Chondrocyte (in vitro differentiated cells): Measurements from ENCODE around the gene IFITM1. TPM values are rescaled to one million over a fixed set of nuclear protein-coding genes. Genes with fewer than 3 reads are reported as not detected.

Experiments used
- DNase-seq: peaks from one replicate; pipeline ENCODE4 v3.0.0; 2021; ENCODE audit warnings: mixed read lengths, low spot score
- H3K27ac Mint-ChIP-seq: one replicate; pipeline ENCODE4 v1.8.0; 2021; ENCODE audit warnings: mild to moderate bottlenecking, moderate library complexity, mixed read lengths; ENCODE audit not compliant: unreplicated experiment
- H3K27me3 Mint-ChIP-seq: 2 replicates; pipeline ENCODE4 v1.8.0; 2021; ENCODE audit warnings: low read depth, mixed read lengths
- H3K36me3 Mint-ChIP-seq: 2 replicates; pipeline ENCODE4 v1.8.0; 2021; ENCODE audit warnings: low read depth, mixed read lengths
- H3K4me1 Mint-ChIP-seq: 2 replicates; pipeline ENCODE4 v1.8.0; 2021; ENCODE audit warnings: low read depth, mild to moderate bottlenecking, mixed read lengths
- H3K4me3 Mint-ChIP-seq: one replicate; pipeline ENCODE4 v1.8.0; 2021; ENCODE audit warnings: mild to moderate bottlenecking, moderate library complexity, mixed read lengths; ENCODE audit not compliant: unreplicated experiment
- H3K9me3 Mint-ChIP-seq: 2 replicates; pipeline ENCODE4 v1.8.0; 2021; ENCODE audit warnings: low read depth, mixed read lengths
- total RNA-seq: library from RNA; stranded (reverse); gene quantifications from 3 replicates; pipeline ENCODE4 v1.2.1, GENCODE V29; 2021
- TF ChIP-seq, protein P1 (sequence below): fragments of 200-600 bp; sonication (generic); IDR thresholded peaks from 2 replicates; pipeline ENCODE4 v1.5.0; 2021; ENCODE audit warnings: antibody characterized with exemption, mild to moderate bottlenecking, moderate library complexity

IFITM1 gene
- total RNA-seq, 1 donor from 2014 or later = 1.6 TPM

DNA sequence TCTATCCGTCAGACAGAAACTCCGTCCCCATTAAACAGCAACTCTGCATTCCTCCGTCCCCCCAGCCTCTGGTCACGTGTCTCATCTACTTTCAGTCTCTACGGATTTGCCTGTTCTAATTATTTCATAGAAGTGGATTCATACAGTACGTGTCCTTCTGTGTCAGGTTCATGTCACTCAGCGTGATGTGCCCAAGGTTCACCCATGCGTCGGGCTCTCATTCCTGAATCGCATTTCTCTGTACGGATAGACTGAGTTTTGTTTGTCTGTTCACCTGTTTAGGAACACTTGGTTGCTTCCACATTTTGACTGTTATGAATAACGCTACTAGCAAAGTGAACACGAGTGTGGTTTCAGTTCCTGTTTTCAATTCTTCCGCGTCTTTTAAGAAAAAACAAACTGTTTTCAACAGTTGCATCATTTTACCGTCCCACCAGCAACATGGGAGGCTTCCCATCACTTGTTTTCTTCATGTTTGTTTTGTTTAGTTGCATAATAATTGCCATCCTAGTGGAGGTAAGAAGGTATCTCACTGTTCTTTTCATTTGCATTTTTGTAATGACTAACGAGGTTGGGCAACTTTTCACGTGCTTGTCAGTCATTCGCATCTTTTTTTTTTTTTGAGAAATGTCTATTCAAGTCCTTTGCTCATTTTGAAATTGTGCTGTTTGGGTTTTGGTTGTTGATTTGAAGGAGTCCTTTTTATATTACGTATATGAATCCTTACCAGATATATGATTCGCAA, 44.5 kb upstream of the IFITM1 start:
- TF ChIP-seq, protein P1, sequence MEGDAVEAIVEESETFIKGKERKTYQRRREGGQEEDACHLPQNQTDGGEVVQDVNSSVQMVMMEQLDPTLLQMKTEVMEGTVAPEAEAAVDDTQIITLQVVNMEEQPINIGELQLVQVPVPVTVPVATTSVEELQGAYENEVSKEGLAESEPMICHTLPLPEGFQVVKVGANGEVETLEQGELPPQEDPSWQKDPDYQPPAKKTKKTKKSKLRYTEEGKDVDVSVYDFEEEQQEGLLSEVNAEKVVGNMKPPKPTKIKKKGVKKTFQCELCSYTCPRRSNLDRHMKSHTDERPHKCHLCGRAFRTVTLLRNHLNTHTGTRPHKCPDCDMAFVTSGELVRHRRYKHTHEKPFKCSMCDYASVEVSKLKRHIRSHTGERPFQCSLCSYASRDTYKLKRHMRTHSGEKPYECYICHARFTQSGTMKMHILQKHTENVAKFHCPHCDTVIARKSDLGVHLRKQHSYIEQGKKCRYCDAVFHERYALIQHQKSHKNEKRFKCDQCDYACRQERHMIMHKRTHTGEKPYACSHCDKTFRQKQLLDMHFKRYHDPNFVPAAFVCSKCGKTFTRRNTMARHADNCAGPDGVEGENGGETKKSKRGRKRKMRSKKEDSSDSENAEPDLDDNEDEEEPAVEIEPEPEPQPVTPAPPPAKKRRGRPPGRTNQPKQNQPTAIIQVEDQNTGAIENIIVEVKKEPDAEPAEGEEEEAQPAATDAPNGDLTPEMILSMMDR = peak; percentile 8
- Mint-ChIP-seq H3K9me3 (no peaks in the 10 kb centered on the region), H3K4me1 (peaks cover 7% of the 10 kb centered on the region), H3K27me3 (peaks cover 11% of the 10 kb centered on the region), H3K36me3 (no peaks in the 10 kb centered on the region), H3K4me3 (no peak overlapping the region), H3K27ac (no peak overlapping the region)
- no peak for DNase-seq

DNA sequence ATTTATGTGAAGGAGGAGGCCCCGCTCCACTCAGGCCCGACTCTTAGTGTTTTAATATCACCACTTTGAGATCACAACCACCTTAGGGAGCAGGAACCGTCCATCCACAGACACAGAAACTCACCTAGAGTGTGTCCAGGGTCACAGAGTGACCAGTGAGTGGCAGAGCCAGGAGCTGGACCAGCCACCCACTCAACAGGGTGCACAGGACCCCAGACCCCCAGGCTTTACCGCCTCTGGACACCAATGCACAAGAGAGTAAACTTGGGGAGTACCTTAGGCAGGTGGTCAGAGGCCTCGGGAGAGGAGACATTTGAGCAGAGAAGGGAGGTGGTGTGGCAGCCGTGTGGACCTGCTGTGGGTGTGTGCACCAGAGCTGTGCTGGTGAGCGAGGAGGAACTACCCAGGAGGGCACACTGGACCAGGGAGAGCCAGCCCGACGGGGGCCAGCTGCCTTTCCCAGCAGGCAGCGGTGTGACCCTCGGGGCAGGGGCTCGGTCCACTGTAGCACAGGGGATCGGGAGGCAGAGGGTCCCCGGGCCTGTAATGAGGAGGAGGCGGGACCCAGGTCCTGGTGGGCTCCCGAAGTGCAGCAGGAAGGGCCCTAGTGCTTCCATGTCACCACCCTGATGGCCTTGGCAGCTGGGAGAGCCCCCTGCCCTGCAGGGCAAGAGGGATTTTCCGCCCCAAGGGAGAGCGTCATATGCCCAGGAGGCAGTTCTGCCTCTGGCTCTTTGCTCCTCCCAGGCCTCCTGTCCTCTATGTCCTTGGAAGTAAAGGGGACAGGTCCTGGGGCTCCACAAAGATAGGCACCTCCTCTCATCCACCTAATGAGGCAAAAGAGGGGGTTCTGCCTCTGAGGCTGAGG, 43.2 kb upstream of the IFITM1 start:
- Mint-ChIP-seq H3K4me1 (peaks cover 7% of the 10 kb centered on the region), H3K27me3 (peaks cover 11% of the 10 kb centered on the region), H3K4me3 (no peak overlapping the region), H3K27ac (no peak overlapping the region), H3K36me3 (no peaks in the 10 kb centered on the region), H3K9me3 (no peaks in the 10 kb centered on the region)
- no peak for DNase-seq
- TF ChIP-seq, protein P1 = no peak

DNA sequence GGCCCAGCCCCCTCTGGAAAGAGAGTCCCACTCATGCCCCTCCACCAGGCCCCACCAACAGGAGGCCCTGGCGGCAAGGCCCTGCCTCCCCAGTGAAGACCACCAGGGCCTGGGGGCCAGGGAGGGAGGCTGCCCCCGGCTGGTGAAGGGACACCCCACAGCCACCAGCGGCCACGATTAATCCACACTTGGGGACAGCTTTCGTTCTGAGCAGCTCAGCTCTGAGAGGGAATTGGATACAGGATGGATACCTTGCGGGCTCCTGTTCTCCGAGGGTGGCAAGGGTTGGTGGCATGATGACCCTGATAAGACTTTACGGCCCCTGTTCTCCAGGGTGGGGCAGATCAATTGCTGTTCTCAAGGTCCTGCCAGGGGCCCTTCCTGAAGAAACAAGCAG, 42.5 kb upstream of the IFITM1 start:
- no peak for DNase-seq
- peaks cover 7% of the 10 kb centered on the region for H3K4me1 Mint-ChIP-seq
- H3K36me3 Mint-ChIP-seq = no peaks in the 10 kb centered on the region
- H3K27me3 Mint-ChIP-seq = peaks cover 11% of the 10 kb centered on the region
- H3K9me3 Mint-ChIP-seq = peaks cover 4% of the 10 kb centered on the region
- no peak overlapping the region for H3K4me3 Mint-ChIP-seq
- no peak overlapping the region for H3K27ac Mint-ChIP-seq
- TF ChIP-seq, protein P1 = no peak

DNA sequence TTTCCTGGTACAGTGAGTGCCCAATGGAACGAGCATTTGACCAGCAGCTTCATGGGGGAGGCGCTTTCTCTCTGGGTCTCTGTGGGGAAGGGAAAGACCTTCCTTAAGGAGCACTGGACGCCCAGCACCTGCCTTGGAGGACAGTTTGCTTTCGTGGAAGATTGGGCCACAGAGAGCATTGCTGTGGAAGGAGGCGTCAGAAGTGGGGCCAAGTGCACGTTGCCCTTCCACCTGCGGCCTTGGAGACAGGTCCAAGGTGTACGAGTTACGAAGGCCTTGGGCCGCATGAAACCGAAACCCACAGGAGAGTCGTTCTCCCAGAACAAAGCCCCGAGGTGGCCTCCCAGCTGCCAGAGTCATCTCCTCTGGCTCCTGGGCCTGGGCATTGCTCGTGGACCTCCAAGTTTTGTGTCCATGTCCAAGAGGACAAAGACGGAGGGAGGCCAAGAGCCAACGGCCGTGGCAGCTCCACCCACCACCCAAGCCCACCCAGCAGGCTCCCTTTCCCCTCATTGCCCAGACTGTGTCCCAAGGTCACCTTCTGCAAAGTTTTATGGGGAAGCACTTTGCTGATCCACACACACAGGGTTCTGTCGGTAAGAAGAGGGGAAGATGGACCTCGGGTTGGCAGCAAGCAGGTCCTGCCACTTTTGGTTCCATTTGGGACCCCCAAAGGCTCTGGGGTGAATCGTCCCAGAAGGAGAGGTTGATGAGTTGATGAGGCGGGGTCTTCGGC, 41.5 kb upstream of the IFITM1 start:
- TF ChIP-seq, protein P1 = no peak
- peaks cover 4% of the 10 kb centered on the region for H3K9me3 Mint-ChIP-seq

DNA sequence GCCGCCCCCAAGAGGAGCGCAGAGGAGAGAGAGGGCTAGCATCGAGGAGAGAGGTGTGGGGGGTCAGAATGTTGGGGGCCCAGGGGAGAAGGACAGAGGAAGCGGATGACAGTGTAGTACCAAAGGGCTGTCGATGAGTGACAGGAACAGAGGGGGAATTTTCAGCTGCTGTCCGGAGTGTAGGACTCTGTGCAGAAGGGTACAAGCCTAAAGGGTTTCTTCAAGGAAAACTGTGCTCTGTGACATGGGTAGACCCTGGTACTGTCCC, 41.0 kb upstream of the IFITM1 start:
- no peak overlapping the region for H3K27ac Mint-ChIP-seq
- H3K9me3 Mint-ChIP-seq = peaks cover 4% of the 10 kb centered on the region
- DNase-seq = no peak
- H3K36me3 Mint-ChIP-seq = peaks cover 1% of the 10 kb centered on the region
- H3K4me1 Mint-ChIP-seq = peaks cover 7% of the 10 kb centered on the region
- H3K27me3 Mint-ChIP-seq = peaks cover 13% of the 10 kb centered on the region
- H3K4me3 Mint-ChIP-seq = no peak overlapping the region
- TF ChIP-seq, protein P1 = no peak

More for the DNA sequence above, 41.5 kb upstream of the IFITM1 start:
- Mint-ChIP-seq H3K27me3 (peaks cover 11% of the 10 kb centered on the region), H3K36me3 (peaks cover 1% of the 10 kb centered on the region), H3K4me3 (no peak overlapping the region), H3K4me1 (peaks cover 7% of the 10 kb centered on the region), H3K27ac (no peak overlapping the region)
- no peak for DNase-seq
